Activated T-cell treated with anti-CD3 and anti-CD28 coated beads, Interleukin-2, amount 50 U/mL, for 1 hour (primary cell): ENCODE data around the gene TIAM1.
"Not testable (repeated sequence)": the region's sequence is repeated elsewhere in the genome, so short reads cannot be mapped to it uniquely, and the experiment has no call there.

Experiments
- DNase-seq: peaks from one replicate; pipeline ENCODE4 v3.0.0-alpha.2; 2020

Gene TIAM1

GRCh38 chr21:31248598-31248997, 95.5 kb downstream of the TIAM1 start:
- no peak for DNase-seq

- no peak for DNase-seq
These were observed 100.5 kb downstream of the TIAM1 start for GRCh38 chr21:31243611-31244010.

GRCh38 chr21:31236528-31236927, 107.5 kb downstream of the TIAM1 start:
- DNase-seq = no peak

- no peak for DNase-seq
These were observed 108.2 kb downstream of the TIAM1 start for GRCh38 chr21:31235671-31236450.

- DNase-seq = no peak
These were observed 109.1 kb downstream of the TIAM1 start for GRCh38 chr21:31234936-31235335.

GRCh38 chr21:31233711-31234110, 110.3 kb downstream of the TIAM1 start:
- DNase-seq = no peak

- DNase-seq = no peak
These were observed 111.7 kb downstream of the TIAM1 start for GRCh38 chr21:31232344-31232743.

- no peak for DNase-seq
These were observed 113.1 kb downstream of the TIAM1 start for GRCh38 chr21:31230937-31231336.

- not testable (repeated sequence) for DNase-seq
These were observed 115.3 kb downstream of the TIAM1 start for GRCh38 chr21:31228723-31229122.

GRCh38 chr21:31225713-31226112, 118.3 kb downstream of the TIAM1 start:
- no peak for DNase-seq

GRCh38 chr21:31222142-31222541, 121.9 kb downstream of the TIAM1 start:
- DNase-seq = no peak

- no peak for DNase-seq
These were observed 123.0 kb downstream of the TIAM1 start for GRCh38 chr21:31221043-31221442.

- DNase-seq = no peak
These were observed 123.5 kb downstream of the TIAM1 start for GRCh38 chr21:31220575-31220974.

GRCh38 chr21:31218830-31219608, 125.0 kb downstream of the TIAM1 start:
- DNase-seq = no peak

GRCh38 chr21:31216206-31216605, 127.9 kb downstream of the TIAM1 start:
- DNase-seq = no peak

GRCh38 chr21:31213787-31214186, 130.3 kb downstream of the TIAM1 start:
- DNase-seq = no peak

GRCh38 chr21:31211836-31212235, 132.2 kb downstream of the TIAM1 start:
- DNase-seq = no peak

GRCh38 chr21:31205412-31205811, 138.6 kb downstream of the TIAM1 start:
- no peak for DNase-seq

GRCh38 chr21:31204801-31205200, 139.3 kb downstream of the TIAM1 start:
- no peak for DNase-seq

- no peak for DNase-seq
These were observed 140.5 kb downstream of the TIAM1 start for GRCh38 chr21:31203431-31204054.

- DNase-seq = no peak
These were observed 142.5 kb downstream of the TIAM1 start for GRCh38 chr21:31201548-31201947.

- DNase-seq = no peak
These were observed 142.9 kb downstream of the TIAM1 start for GRCh38 chr21:31201144-31201543.

- DNase-seq = no peak
These were observed 145.5 kb downstream of the TIAM1 start for GRCh38 chr21:31198575-31198974.

- DNase-seq = no peak
These were observed 147.3 kb downstream of the TIAM1 start for GRCh38 chr21:31196724-31197123.
